K562 (cell line): Measurements from ENCODE around the gene TTC31. TPM values are rescaled to one million over a fixed set of nuclear protein-coding genes. Genes with fewer than 3 reads are reported as not detected.

Experiments
- ATF1 ChIP-seq, 2 experiments: fragments of 450-650 bp in 1 of 2; IDR thresholded peaks; 2 replicates each; pipeline ENCODE4 v1.6.1; 2016; ENCODE audit warnings: missing compliant biosample characterization in 1 of 2, missing genetic modification characterization in 1 of 2
- HDAC3 ChIP-seq: fragments of 450-650 bp; IDR thresholded peaks from 2 replicates; pipeline ENCODE4 v1.6.1; 2018; ENCODE audit warnings: borderline replicate concordance, mild to moderate bottlenecking, moderate library complexity; ENCODE audit not compliant: partially characterized antibody
- ZFX ChIP-seq: sonication (generic); formaldehyde crosslinking; IDR thresholded peaks from 2 replicates; pipeline ENCODE4 v1.8.0; 2022; ENCODE audit warnings: mild to moderate bottlenecking, missing genetic modification reagents, moderate library complexity
- polyA plus RNA-seq, 8 experiments: library from polyadenylated mRNA; depleted of rRNA in 4 of 8; stranded (reverse) in 5 of 8; unstranded in 3 of 8; fragments of >200 nt; fragmentation: Nextera tagmentation in 2 of 8; fragmentation: Illumina TruSeq in 1 of 8; extraction: Ambion mirVana in 2 of 8; extraction: Trizol in 1 of 8; gene quantifications; 2 replicates each; pipeline versions ENCODE4 v1.2.1 to v1.2.3, GENCODE V29; 2011 to 2014; ENCODE audit warnings: inconsistent platforms in 1 of 8, missing spikeins in 1 of 8
- total RNA-seq, 7 experiments: library from RNA; depleted of rRNA in 6 of 7; stranded (reverse); fragments of >200 nt in 6 of 7; fragmentation: Illumina TruSeq in 2 of 7; extraction: Trizol in 2 of 7; gene quantifications; 2 replicates each; pipeline versions ENCODE4 v1.2.1 to v1.2.3, GENCODE V29; 2011 to 2021; ENCODE audit warnings: low replicate concordance in 1 of 7
- TF ChIP-seq, protein P1 (sequence below): fragments of 450-650 bp; IDR thresholded peaks from 2 replicates; pipeline ENCODE4 v1.6.1; 2016; ENCODE audit warnings: mild to moderate bottlenecking, moderate library complexity
- TF ChIP-seq, protein P2 (sequence below): conservative IDR thresholded peaks from 2 replicates; pipeline ENCODE4 v1.6.1; 2011; ENCODE audit warnings: low read depth, mild to moderate bottlenecking, low read length; ENCODE audit not compliant: control insufficient read depth
- TF ChIP-seq, protein P3 (sequence below): sonication (generic); formaldehyde crosslinking; IDR thresholded peaks from 2 replicates; pipeline ENCODE4 v1.8.0; 2023; ENCODE audit warnings: missing genetic modification reagents, mild to moderate bottlenecking, borderline replicate concordance

TTC31 gene
- total and polyA plus RNA-seq, 9 of the 15 experiments (the other 6 are each of a cell fraction or from before 2014, with no cell fraction given), result 4.7 to 30.5 (median 15.9) TPM

DNA sequence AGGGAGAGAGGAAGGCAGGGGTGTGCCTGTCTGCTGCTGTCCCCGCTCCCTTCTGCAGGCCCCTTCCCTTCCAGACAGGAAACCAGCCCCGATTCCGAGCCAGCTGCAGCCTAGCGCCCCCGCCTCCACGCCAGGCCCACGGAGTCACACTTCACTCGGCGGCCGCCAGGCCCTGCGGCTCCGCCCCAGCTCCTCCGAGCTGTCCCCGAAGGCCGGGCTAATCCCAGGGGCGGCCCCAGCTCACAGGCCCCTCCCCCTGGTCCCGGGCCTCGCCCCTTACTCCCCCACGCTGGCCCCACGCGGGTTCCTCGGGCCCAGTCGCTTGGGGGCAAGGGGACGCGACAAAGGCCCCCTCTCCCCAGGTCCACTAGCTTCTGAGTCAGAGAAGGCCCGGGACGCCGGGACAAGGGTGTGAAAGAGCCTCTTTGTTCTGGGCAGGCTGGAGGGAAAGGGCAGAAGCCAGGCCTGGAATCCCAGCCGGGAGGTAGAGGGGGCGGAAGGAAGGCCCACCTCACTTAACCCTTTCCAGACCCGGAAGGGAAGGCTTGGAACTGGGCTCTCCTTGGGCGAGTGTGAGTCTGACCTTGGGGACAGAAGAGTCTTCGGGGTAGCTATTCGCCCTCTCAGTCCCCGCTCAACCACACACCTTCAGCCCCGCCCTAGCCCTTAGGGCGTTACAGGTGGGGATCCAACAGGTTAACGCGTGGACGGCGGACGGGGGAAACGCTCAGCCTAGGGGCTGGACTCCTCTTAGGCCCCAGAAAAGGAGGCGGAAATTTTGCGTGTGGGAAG, 42.3 kb upstream of the TTC31 start (continued):
- TF ChIP-seq, protein P1, sequence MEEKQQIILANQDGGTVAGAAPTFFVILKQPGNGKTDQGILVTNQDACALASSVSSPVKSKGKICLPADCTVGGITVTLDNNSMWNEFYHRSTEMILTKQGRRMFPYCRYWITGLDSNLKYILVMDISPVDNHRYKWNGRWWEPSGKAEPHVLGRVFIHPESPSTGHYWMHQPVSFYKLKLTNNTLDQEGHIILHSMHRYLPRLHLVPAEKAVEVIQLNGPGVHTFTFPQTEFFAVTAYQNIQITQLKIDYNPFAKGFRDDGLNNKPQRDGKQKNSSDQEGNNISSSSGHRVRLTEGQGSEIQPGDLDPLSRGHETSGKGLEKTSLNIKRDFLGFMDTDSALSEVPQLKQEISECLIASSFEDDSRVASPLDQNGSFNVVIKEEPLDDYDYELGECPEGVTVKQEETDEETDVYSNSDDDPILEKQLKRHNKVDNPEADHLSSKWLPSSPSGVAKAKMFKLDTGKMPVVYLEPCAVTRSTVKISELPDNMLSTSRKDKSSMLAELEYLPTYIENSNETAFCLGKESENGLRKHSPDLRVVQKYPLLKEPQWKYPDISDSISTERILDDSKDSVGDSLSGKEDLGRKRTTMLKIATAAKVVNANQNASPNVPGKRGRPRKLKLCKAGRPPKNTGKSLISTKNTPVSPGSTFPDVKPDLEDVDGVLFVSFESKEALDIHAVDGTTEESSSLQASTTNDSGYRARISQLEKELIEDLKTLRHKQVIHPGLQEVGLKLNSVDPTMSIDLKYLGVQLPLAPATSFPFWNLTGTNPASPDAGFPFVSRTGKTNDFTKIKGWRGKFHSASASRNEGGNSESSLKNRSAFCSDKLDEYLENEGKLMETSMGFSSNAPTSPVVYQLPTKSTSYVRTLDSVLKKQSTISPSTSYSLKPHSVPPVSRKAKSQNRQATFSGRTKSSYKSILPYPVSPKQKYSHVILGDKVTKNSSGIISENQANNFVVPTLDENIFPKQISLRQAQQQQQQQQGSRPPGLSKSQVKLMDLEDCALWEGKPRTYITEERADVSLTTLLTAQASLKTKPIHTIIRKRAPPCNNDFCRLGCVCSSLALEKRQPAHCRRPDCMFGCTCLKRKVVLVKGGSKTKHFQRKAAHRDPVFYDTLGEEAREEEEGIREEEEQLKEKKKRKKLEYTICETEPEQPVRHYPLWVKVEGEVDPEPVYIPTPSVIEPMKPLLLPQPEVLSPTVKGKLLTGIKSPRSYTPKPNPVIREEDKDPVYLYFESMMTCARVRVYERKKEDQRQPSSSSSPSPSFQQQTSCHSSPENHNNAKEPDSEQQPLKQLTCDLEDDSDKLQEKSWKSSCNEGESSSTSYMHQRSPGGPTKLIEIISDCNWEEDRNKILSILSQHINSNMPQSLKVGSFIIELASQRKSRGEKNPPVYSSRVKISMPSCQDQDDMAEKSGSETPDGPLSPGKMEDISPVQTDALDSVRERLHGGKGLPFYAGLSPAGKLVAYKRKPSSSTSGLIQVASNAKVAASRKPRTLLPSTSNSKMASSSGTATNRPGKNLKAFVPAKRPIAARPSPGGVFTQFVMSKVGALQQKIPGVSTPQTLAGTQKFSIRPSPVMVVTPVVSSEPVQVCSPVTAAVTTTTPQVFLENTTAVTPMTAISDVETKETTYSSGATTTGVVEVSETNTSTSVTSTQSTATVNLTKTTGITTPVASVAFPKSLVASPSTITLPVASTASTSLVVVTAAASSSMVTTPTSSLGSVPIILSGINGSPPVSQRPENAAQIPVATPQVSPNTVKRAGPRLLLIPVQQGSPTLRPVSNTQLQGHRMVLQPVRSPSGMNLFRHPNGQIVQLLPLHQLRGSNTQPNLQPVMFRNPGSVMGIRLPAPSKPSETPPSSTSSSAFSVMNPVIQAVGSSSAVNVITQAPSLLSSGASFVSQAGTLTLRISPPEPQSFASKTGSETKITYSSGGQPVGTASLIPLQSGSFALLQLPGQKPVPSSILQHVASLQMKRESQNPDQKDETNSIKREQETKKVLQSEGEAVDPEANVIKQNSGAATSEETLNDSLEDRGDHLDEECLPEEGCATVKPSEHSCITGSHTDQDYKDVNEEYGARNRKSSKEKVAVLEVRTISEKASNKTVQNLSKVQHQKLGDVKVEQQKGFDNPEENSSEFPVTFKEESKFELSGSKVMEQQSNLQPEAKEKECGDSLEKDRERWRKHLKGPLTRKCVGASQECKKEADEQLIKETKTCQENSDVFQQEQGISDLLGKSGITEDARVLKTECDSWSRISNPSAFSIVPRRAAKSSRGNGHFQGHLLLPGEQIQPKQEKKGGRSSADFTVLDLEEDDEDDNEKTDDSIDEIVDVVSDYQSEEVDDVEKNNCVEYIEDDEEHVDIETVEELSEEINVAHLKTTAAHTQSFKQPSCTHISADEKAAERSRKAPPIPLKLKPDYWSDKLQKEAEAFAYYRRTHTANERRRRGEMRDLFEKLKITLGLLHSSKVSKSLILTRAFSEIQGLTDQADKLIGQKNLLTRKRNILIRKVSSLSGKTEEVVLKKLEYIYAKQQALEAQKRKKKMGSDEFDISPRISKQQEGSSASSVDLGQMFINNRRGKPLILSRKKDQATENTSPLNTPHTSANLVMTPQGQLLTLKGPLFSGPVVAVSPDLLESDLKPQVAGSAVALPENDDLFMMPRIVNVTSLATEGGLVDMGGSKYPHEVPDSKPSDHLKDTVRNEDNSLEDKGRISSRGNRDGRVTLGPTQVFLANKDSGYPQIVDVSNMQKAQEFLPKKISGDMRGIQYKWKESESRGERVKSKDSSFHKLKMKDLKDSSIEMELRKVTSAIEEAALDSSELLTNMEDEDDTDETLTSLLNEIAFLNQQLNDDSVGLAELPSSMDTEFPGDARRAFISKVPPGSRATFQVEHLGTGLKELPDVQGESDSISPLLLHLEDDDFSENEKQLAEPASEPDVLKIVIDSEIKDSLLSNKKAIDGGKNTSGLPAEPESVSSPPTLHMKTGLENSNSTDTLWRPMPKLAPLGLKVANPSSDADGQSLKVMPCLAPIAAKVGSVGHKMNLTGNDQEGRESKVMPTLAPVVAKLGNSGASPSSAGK, result peak; percentile 81
- TF ChIP-seq ATF1 (CRISPR knock-in tag; IDR thresholded peaks at IDR 0.05) (no peak), ATF1 (tag; IDR thresholded peaks at IDR 0.05) (peak; percentile 44), HDAC3 (no peak), ZFX (CRISPR knock-in tag) (peak; percentile 93)
- TF ChIP-seq, protein P2, sequence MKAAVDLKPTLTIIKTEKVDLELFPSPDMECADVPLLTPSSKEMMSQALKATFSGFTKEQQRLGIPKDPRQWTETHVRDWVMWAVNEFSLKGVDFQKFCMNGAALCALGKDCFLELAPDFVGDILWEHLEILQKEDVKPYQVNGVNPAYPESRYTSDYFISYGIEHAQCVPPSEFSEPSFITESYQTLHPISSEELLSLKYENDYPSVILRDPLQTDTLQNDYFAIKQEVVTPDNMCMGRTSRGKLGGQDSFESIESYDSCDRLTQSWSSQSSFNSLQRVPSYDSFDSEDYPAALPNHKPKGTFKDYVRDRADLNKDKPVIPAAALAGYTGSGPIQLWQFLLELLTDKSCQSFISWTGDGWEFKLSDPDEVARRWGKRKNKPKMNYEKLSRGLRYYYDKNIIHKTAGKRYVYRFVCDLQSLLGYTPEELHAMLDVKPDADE, result peak; percentile 79
- TF ChIP-seq, protein P3, sequence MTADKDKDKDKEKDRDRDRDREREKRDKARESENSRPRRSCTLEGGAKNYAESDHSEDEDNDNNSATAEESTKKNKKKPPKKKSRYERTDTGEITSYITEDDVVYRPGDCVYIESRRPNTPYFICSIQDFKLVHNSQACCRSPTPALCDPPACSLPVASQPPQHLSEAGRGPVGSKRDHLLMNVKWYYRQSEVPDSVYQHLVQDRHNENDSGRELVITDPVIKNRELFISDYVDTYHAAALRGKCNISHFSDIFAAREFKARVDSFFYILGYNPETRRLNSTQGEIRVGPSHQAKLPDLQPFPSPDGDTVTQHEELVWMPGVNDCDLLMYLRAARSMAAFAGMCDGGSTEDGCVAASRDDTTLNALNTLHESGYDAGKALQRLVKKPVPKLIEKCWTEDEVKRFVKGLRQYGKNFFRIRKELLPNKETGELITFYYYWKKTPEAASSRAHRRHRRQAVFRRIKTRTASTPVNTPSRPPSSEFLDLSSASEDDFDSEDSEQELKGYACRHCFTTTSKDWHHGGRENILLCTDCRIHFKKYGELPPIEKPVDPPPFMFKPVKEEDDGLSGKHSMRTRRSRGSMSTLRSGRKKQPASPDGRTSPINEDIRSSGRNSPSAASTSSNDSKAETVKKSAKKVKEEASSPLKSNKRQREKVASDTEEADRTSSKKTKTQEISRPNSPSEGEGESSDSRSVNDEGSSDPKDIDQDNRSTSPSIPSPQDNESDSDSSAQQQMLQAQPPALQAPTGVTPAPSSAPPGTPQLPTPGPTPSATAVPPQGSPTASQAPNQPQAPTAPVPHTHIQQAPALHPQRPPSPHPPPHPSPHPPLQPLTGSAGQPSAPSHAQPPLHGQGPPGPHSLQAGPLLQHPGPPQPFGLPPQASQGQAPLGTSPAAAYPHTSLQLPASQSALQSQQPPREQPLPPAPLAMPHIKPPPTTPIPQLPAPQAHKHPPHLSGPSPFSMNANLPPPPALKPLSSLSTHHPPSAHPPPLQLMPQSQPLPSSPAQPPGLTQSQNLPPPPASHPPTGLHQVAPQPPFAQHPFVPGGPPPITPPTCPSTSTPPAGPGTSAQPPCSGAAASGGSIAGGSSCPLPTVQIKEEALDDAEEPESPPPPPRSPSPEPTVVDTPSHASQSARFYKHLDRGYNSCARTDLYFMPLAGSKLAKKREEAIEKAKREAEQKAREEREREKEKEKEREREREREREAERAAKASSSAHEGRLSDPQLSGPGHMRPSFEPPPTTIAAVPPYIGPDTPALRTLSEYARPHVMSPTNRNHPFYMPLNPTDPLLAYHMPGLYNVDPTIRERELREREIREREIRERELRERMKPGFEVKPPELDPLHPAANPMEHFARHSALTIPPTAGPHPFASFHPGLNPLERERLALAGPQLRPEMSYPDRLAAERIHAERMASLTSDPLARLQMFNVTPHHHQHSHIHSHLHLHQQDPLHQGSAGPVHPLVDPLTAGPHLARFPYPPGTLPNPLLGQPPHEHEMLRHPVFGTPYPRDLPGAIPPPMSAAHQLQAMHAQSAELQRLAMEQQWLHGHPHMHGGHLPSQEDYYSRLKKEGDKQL (CRISPR knock-in tag), result no peak
